VCaP (cell line): Measurements from ENCODE around the gene DGCR2.

Source experiments
- H3K27ac ChIP-seq: fragments of 450-650 bp; 2 replicates; pipeline ENCODE4 v1.5.1; 2017
- CTCF ChIP-seq: fragments of 450-650 bp; conservative IDR thresholded peaks from 2 replicates; pipeline ENCODE4 v1.5.1; 2017; ENCODE audit warnings: mild to moderate bottlenecking, moderate library complexity

DGCR2 gene

GRCh38 chr22:19068784-19069271, 53.4 kb downstream of the DGCR2 start:
- TF ChIP-seq CTCF, result no peak
- no peak overlapping the region for H3K27ac ChIP-seq

GRCh38 chr22:19067696-19068348, 54.4 kb downstream of the DGCR2 start:
- H3K27ac ChIP-seq, result no peak overlapping the region
- no peak for TF ChIP-seq CTCF

- no peak for TF ChIP-seq CTCF
- H3K27ac ChIP-seq, result no peak overlapping the region
These were observed 55.5 kb downstream of the DGCR2 start for GRCh38 chr22:19066531-19067271.

DNA sequence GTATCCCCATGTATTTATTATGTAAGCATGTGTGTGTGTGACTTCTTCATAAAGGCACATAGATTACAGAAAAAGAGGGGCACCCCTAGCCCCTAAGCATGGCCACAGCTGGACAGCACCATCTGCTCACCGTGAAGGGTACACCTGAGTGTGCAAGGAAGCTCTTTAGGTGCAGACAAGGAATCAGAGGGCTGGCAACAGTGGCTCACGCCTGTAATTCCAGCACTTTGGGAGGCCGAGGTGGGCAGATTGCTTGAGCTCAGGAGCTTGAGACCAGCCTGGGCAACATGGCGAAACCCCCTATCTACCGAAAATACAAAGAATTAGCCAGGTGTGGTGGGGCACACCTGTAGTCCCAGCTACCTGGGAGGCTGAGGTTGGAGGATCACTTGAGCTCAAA, 56.3 kb downstream of the DGCR2 start:
- TF ChIP-seq CTCF, result no peak
- H3K27ac ChIP-seq, result no peak overlapping the region

- TF ChIP-seq CTCF, result no peak
- no peak overlapping the region for H3K27ac ChIP-seq
These were observed 56.8 kb downstream of the DGCR2 start for GRCh38 chr22:19065298-19065859.

DNA sequence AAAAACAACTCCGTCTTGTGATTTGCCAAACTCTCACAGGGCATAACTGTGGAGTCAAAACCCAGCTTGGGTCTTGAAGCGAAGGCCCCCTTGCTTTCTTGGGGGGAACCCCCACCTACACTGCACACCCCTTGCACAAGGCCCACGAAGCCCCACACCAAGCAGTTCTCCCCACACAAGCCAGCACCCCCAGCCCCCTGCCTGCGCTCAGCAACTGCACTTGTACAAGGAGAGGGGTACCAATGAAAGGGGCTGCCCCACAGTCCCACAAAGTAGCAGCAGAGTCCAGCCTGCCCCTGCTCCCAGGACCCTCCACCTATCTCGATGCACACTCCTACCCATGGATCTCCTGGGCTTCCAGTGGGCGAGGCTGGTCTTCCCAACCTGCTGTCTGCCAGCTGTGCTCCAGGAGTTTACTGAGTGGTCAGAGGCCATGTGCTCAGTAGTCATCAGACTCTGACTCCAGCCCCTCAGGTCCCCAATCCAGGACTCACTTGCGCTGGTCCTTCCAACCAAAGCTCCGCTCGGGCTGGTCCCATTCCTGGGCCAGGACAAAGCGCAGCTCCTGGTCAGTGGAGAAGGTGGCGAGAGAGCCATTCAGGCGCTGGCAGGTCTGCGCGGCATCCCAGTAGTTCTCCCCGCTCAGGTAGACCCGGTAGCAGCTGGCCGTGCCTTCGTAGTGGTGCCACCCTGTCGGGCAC, 57.7 kb downstream of the DGCR2 start:
- TF ChIP-seq CTCF, result no peak
- H3K27ac ChIP-seq, result no peak overlapping the region
